GM21576 (cell line): Measurements from ENCODE around the gene KIAA2012.

Experiments
- ATAC-seq: cut with Tn5 transposase; IDR thresholded peaks from one replicate; pipeline ENCODE4 v1.9.1; 2021; ENCODE audit warnings: mild to moderate bottlenecking, moderate library complexity; ENCODE audit not compliant: unreplicated experiment

KIAA2012 gene

GRCh38 chr2:202072737-202073401, at the start of gene KIAA2012:
Gene KIAA2012 (plus strand): TSS chr2:202073255. CDS start chr2:202073628, 373 bp downstream.
- ATAC-seq = no peak

- no peak for ATAC-seq
Measured at GRCh38 chr2:202023904-202024266, 49.2 kb upstream of the KIAA2012 start.

GRCh38 chr2:202024871-202025270, 48.2 kb upstream of the KIAA2012 start:
- no peak for ATAC-seq

- ATAC-seq = no peak
Measured at GRCh38 chr2:202025816-202026215, 47.2 kb upstream of the KIAA2012 start.

GRCh38 chr2:202026507-202026906, 46.5 kb upstream of the KIAA2012 start:
- no peak for ATAC-seq

GRCh38 chr2:202030691-202031090, 42.4 kb upstream of the KIAA2012 start:
- no peak for ATAC-seq

GRCh38 chr2:202031246-202031951, 41.7 kb upstream of the KIAA2012 start:
- ATAC-seq = no peak

GRCh38 chr2:202032846-202033316, 40.2 kb upstream of the KIAA2012 start:
- peak; percentile 5 for ATAC-seq

GRCh38 chr2:202033317-202034248, 39.5 kb upstream of the KIAA2012 start, which contains the start of gene FZD7:
Gene FZD7 (plus strand): TSS chr2:202033855. CDS start chr2:202034648, 793 bp downstream.
- ATAC-seq = peak; percentile 87

- no peak for ATAC-seq
Measured at GRCh38 chr2:202034249-202035088, 38.6 kb upstream of the KIAA2012 start.

GRCh38 chr2:202035089-202035940, 37.7 kb upstream of the KIAA2012 start:
- no peak for ATAC-seq

GRCh38 chr2:202035941-202036372, 37.1 kb upstream of the KIAA2012 start:
- no peak for ATAC-seq

- no peak for ATAC-seq
Measured at GRCh38 chr2:202036601-202037037, 36.4 kb upstream of the KIAA2012 start.

GRCh38 chr2:202037086-202037485, 36.0 kb upstream of the KIAA2012 start:
- ATAC-seq = no peak

- no peak for ATAC-seq
Measured at GRCh38 chr2:202038471-202039277, 34.4 kb upstream of the KIAA2012 start.

GRCh38 chr2:202039278-202040078, 33.6 kb upstream of the KIAA2012 start:
- no peak for ATAC-seq

GRCh38 chr2:202040079-202040844, 32.8 kb upstream of the KIAA2012 start:
- ATAC-seq = no peak
